Epithelial cell of esophagus (primary cell): Measurements from ENCODE around the gene GNB1L.

ENCODE experiments used
- DNase-seq: peaks from one replicate; pipeline ENCODE4 v3.0.0; 2010; ENCODE audit warnings: low read depth
- H3K4me3 ChIP-seq: 2 replicates; pipeline ENCODE4 v1.5.1; 2011; ENCODE audit warnings: mild to moderate bottlenecking, low read length, control low read depth
- CTCF ChIP-seq: IDR thresholded peaks from 2 replicates; pipeline ENCODE4 v1.5.1; 2011; ENCODE audit warnings: low read depth, mild to moderate bottlenecking, low read length, control low read depth, inconsistent platforms; ENCODE audit not compliant: insufficient read depth; ENCODE audit errors: missing control alignments

The GNB1L gene

DNA sequence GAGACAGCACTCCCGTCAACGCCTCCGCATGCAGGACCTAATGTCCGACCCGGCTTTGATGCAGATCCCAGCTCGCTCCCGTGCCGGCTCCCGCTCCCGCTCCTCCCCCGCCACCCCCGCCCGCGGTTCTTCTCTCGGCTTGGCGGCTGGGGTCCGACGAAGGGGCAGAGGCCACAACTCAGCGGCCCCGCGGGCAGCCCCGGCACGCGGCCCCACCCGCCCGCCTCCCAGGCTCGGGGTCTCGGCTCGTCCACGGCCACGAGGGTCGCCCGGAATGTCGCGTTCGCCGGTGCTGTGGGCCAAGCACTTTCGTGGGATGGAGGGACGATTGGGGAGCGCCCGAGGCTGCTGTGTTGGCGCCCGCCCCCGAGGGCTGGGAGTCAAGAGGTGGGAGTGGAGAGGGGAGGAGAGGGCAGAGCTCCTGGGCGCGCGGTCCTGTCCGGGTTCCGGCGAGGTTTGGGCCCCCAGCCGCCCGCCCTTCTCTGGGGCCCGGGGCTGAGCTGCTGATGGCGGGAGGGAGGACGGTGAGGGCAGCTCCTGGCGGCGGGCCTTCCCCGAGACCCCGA is 99.4 kb downstream of the GNB1L start:
- TF ChIP-seq CTCF: no peak
- H3K4me3 ChIP-seq: no peak overlapping the region
- no peak for DNase-seq

GRCh38 chr22:19754701-19755144 is 100.0 kb downstream of the GNB1L start:
- H3K4me3 ChIP-seq: no peak overlapping the region
- no peak for DNase-seq
- TF ChIP-seq CTCF: no peak

GRCh38 chr22:19753996-19754700 is 100.5 kb downstream of the GNB1L start:
- no peak for TF ChIP-seq CTCF
- DNase-seq: no peak
- H3K4me3 ChIP-seq: no peak overlapping the region

GRCh38 chr22:19753090-19753842 is 101.4 kb downstream of the GNB1L start:
- DNase-seq: no peak
- TF ChIP-seq CTCF: no peak
- no peak overlapping the region for H3K4me3 ChIP-seq

DNA sequence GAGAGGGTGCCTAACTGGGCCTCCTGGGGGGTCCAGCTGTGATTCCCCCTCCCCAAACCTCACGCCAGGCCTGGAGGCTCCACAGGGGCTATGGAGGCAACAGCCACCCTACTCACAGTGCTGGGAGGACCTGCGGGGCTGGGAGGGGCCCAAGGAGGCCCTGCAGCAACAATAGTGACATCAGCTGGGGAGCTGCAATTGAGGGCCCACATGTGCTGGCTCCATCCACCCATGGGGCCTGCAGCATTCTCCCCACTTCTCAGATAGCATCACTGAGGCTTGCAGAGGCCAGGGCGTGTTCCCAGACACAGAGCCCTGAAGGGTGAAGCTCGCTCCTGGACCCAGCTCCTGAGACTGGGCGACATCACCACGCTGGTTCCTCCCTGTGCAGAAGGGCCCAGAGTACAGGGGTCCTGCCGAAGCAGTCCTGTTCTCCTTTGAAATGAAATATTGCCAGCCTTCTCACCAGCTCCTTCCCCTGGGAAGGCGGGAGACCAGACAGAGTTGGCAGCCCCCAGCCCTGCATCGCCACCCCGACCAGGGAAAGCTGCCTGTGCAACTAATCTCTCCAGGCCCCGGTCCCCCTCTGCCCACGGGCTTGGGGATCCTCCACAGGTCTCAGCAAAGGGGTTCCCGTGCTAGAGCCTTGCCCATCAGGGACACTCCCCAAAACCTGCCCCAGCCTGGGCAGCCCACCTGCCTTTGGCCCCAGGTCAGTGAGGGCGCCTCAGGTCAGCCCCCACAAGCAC is 103.0 kb downstream of the GNB1L start:
- DNase-seq: no peak
- TF ChIP-seq CTCF: no peak
- no peak overlapping the region for H3K4me3 ChIP-seq

- H3K4me3 ChIP-seq: no peak overlapping the region
- TF ChIP-seq CTCF: no peak
- DNase-seq: peak; percentile 72
Measured at GRCh38 chr22:19750507-19751490, 103.9 kb downstream of the GNB1L start.
